Measurements from ENCODE around the gene TCTN3. TPM values are rescaled to one million over a fixed set of nuclear protein-coding genes. Genes with fewer than 3 reads are reported as not detected.

The TCTN3 gene
- total RNA-seq, 2 donors from 2014 or later = 27.7 to 44.9 TPM

GRCh38 chr10:95650232-95650631 lies 43.5 kb downstream of the TCTN3 start:
- H3K36me3 ChIP-seq = no peaks in the 10 kb centered on the region
- H3K9me3 ChIP-seq = no peaks in the 10 kb centered on the region
- WGBS = 63% methylated on average over 2 of the region's 2 CpGs
- no peak for DNase-seq (ENCODE audit: low spot score)
- TF ChIP-seq POLR2AphosphoS5 (IDR thresholded peaks at IDR 0.05) (no peak), POLR2A (IDR thresholded peaks at IDR 0.05) (no peak)
- TF ChIP-seq, protein P1, sequence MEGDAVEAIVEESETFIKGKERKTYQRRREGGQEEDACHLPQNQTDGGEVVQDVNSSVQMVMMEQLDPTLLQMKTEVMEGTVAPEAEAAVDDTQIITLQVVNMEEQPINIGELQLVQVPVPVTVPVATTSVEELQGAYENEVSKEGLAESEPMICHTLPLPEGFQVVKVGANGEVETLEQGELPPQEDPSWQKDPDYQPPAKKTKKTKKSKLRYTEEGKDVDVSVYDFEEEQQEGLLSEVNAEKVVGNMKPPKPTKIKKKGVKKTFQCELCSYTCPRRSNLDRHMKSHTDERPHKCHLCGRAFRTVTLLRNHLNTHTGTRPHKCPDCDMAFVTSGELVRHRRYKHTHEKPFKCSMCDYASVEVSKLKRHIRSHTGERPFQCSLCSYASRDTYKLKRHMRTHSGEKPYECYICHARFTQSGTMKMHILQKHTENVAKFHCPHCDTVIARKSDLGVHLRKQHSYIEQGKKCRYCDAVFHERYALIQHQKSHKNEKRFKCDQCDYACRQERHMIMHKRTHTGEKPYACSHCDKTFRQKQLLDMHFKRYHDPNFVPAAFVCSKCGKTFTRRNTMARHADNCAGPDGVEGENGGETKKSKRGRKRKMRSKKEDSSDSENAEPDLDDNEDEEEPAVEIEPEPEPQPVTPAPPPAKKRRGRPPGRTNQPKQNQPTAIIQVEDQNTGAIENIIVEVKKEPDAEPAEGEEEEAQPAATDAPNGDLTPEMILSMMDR (IDR thresholded peaks at IDR 0.05) = no peak
- H3K27me3 ChIP-seq (replicated peaks; ENCODE audit: insufficient read depth) = no peaks in the 10 kb centered on the region
- no peak overlapping the region for H3K27ac ChIP-seq
- H3K4me3 ChIP-seq = no peak overlapping the region
- intact Hi-C loops (cut with DNase I) = no loop called here
- H3K4me1 ChIP-seq (replicated peaks) = no peaks in the 10 kb centered on the region

GRCh38 chr10:95648138-95648537 lies 45.6 kb downstream of the TCTN3 start:
- 100% methylated on average over 1 of the region's 1 CpG for WGBS
- no peaks in the 10 kb centered on the region for H3K36me3 ChIP-seq
- DNase-seq (ENCODE audit: low spot score) = no peak
- no peak overlapping the region for H3K4me3 ChIP-seq
- H3K9me3 ChIP-seq = no peaks in the 10 kb centered on the region
- intact Hi-C loops (cut with DNase I) = no loop called here
- H3K27ac ChIP-seq = no peak overlapping the region
- H3K4me1 ChIP-seq (replicated peaks) = no peaks in the 10 kb centered on the region
- H3K27me3 ChIP-seq (replicated peaks; ENCODE audit: insufficient read depth) = no peaks in the 10 kb centered on the region
- TF ChIP-seq POLR2AphosphoS5 (IDR thresholded peaks at IDR 0.05) (no peak), POLR2A (IDR thresholded peaks at IDR 0.05) (no peak)
- TF ChIP-seq, protein P1 (IDR thresholded peaks at IDR 0.05) = no peak

GRCh38 chr10:95646160-95646559 lies 47.6 kb downstream of the TCTN3 start:
- intact Hi-C loops (cut with DNase I) = no loop called here
- H3K4me3 ChIP-seq = no peak overlapping the region
- no peaks in the 10 kb centered on the region for H3K4me1 ChIP-seq (replicated peaks)
- DNase-seq (ENCODE audit: low spot score) = no peak
- TF ChIP-seq, protein P1 (IDR thresholded peaks at IDR 0.05) = no peak
- TF ChIP-seq POLR2AphosphoS5 (IDR thresholded peaks at IDR 0.05) = no peak
- no peak for TF ChIP-seq POLR2A (IDR thresholded peaks at IDR 0.05)
- no peaks in the 10 kb centered on the region for H3K27me3 ChIP-seq (replicated peaks; ENCODE audit: insufficient read depth)
- 94% methylated on average over 1 of the region's 1 CpG for WGBS
- no peaks in the 10 kb centered on the region for H3K36me3 ChIP-seq
- no peaks in the 10 kb centered on the region for H3K9me3 ChIP-seq
- no peak overlapping the region for H3K27ac ChIP-seq

- 38% methylated on average over 1 of the region's 1 CpG for WGBS
- no peak overlapping the region for H3K27ac ChIP-seq
- TF ChIP-seq POLR2A (IDR thresholded peaks at IDR 0.05) = no peak
- TF ChIP-seq, protein P1 (IDR thresholded peaks at IDR 0.05) = no peak
- no peak for TF ChIP-seq POLR2AphosphoS5 (IDR thresholded peaks at IDR 0.05)
- DNase-seq (ENCODE audit: low spot score) = no peak
- H3K4me3 ChIP-seq = no peak overlapping the region
- no peaks in the 10 kb centered on the region for H3K4me1 ChIP-seq (replicated peaks)
- peaks cover 0 to 2% of the 10 kb centered on the region in 2 donors for H3K36me3 ChIP-seq
- no peaks in the 10 kb centered on the region for H3K27me3 ChIP-seq (replicated peaks; ENCODE audit: insufficient read depth)
- intact Hi-C loops (cut with DNase I) = no loop called here
- H3K9me3 ChIP-seq = no peaks in the 10 kb centered on the region
Measured at GRCh38 chr10:95644901-95645300, 48.8 kb downstream of the TCTN3 start.

DNA sequence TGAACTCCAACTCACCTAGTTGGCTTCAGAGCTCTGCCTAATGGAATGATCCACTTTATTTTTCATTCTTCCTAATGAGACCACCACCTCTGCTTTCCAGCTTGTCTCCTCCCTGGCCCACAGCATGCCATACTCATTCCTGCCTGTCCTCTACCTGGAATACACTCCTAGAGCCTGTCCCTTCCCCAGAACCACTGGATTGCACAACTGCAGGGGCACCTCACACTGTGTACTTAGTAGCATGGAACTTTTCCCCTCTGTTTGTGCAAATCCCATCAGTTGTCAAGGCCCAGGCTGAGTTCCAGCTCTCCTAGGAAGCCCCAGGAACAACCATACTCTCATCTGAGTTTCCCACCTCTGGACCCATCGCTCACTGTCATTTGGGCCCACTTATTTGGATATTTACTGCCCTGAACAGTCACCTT lies 52.8 kb downstream of the TCTN3 start:
- Histone ChIP-seq H3K4me3 (no peak overlapping the region), H3K9me3 (no peaks in the 10 kb centered on the region), H3K36me3 (peaks cover 0 to 5% of the 10 kb centered on the region in 2 donors), H3K27me3 (replicated peaks; ENCODE audit: insufficient read depth) (no peaks in the 10 kb centered on the region), H3K27ac (no peak overlapping the region), H3K4me1 (replicated peaks) (no peaks in the 10 kb centered on the region)
- 100% methylated on average over 1 of the region's 1 CpG for WGBS
- TF ChIP-seq, protein P1 (IDR thresholded peaks at IDR 0.05) = no peak
- TF ChIP-seq POLR2A (IDR thresholded peaks at IDR 0.05) = no peak
- no peak for TF ChIP-seq POLR2AphosphoS5 (IDR thresholded peaks at IDR 0.05)
- intact Hi-C loops (cut with DNase I) = no loop called here
- no peak for DNase-seq (ENCODE audit: low spot score)

All from prostate gland (tissue), 2 donors.